ENCODE measurements around the gene GPANK1.
A peak's percentile ranks its signal among the peaks of the same experiment; 100 is the strongest.

The GPANK1 gene

GRCh38 chr6:31681135-31681671, 16.4 kb upstream of the GPANK1 start:
- no peak for DNase-seq (ENCODE audit: low read depth, low spot score)
- Histone ChIP-seq H3K9me3 (ENCODE audit: insufficient read depth, low read length) (no peaks in the 10 kb centered on the region), H3K9ac (ENCODE audit: insufficient read length, low read depth) (peak overlapping the region; percentile 76), H3K4me1 (ENCODE audit: insufficient read depth, insufficient read length) (peaks cover 2% of the 10 kb centered on the region), H3K36me3 (ENCODE audit: insufficient read depth, insufficient read length, low read length) (peaks cover 24% of the 10 kb centered on the region), H3K4me3 (ENCODE audit: insufficient read length, low read depth) (peak overlapping the region; percentile 45), H3K27me3 (ENCODE audit: insufficient read depth, insufficient read length) (no peaks in the 10 kb centered on the region)
- TF ChIP-seq SUZ12 (IDR thresholded peaks at IDR 0.05; ENCODE audit: extremely low read depth, insufficient read depth, insufficient read length) (no peak), YY1 (IDR thresholded peaks at IDR 0.05; ENCODE audit: insufficient read depth, insufficient read length) (no peak), ZNF274 (IDR thresholded peaks at IDR 0.05; ENCODE audit: low read depth, low read length) (no peak)

GRCh38 chr6:31680226-31681134, 15.7 kb upstream of the GPANK1 start, which contains the start of gene LY6G5C:
Gene LY6G5C (minus strand): TSS chr6:31681067. CDS start chr6:31680373, 694 bp downstream.
- Histone ChIP-seq H3K4me3 (ENCODE audit: insufficient read length, low read depth) (peak within 1 kb of the TSS; percentile 45), H3K27me3 (ENCODE audit: insufficient read depth, insufficient read length) (no peaks in the 10 kb centered on the region), H3K9ac (ENCODE audit: insufficient read length, low read depth) (peak within 1 kb of the TSS; percentile 76), H3K36me3 (ENCODE audit: insufficient read depth, insufficient read length, low read length) (peaks cover 19% of the 10 kb centered on the region), H3K4me1 (ENCODE audit: insufficient read depth, insufficient read length) (peaks cover 2% of the 10 kb centered on the region), H3K9me3 (ENCODE audit: insufficient read depth, low read length) (no peaks in the 10 kb centered on the region)
- peak; percentile 50 for DNase-seq (ENCODE audit: low read depth, low spot score)
- TF ChIP-seq YY1 (IDR thresholded peaks at IDR 0.05; ENCODE audit: insufficient read depth, insufficient read length) (no peak), ZNF274 (IDR thresholded peaks at IDR 0.05; ENCODE audit: low read depth, low read length) (no peak), SUZ12 (IDR thresholded peaks at IDR 0.05; ENCODE audit: extremely low read depth, insufficient read depth, insufficient read length) (no peak)

- no peaks in the 10 kb centered on the region for H3K27me3 ChIP-seq (ENCODE audit: insufficient read depth, insufficient read length)
- H3K36me3 ChIP-seq (ENCODE audit: insufficient read depth, insufficient read length, low read length), result peaks cover 13% of the 10 kb centered on the region
- no peaks in the 10 kb centered on the region for H3K9me3 ChIP-seq (ENCODE audit: insufficient read depth, low read length)
- DNase-seq (ENCODE audit: low read depth, low spot score), result no peak
- H3K9ac ChIP-seq (ENCODE audit: insufficient read length, low read depth), result no peak overlapping the region
- TF ChIP-seq YY1 (IDR thresholded peaks at IDR 0.05; ENCODE audit: insufficient read depth, insufficient read length) (no peak), SUZ12 (IDR thresholded peaks at IDR 0.05; ENCODE audit: extremely low read depth, insufficient read depth, insufficient read length) (no peak), ZNF274 (IDR thresholded peaks at IDR 0.05; ENCODE audit: low read depth, low read length) (no peak)
- no peak overlapping the region for H3K4me3 ChIP-seq (ENCODE audit: insufficient read length, low read depth)
- H3K4me1 ChIP-seq (ENCODE audit: insufficient read depth, insufficient read length), result no peaks in the 10 kb centered on the region
Measured at GRCh38 chr6:31677955-31678354, 13.2 kb upstream of the GPANK1 start.

- TF ChIP-seq SUZ12 (IDR thresholded peaks at IDR 0.05; ENCODE audit: extremely low read depth, insufficient read depth, insufficient read length) (no peak), YY1 (IDR thresholded peaks at IDR 0.05; ENCODE audit: insufficient read depth, insufficient read length) (no peak)
- Histone ChIP-seq H3K4me1 (ENCODE audit: insufficient read depth, insufficient read length) (no peaks in the 10 kb centered on the region), H3K27me3 (ENCODE audit: insufficient read depth, insufficient read length) (no peaks in the 10 kb centered on the region), H3K4me3 (ENCODE audit: insufficient read length, low read depth) (no peak overlapping the region), H3K9me3 (ENCODE audit: insufficient read depth, low read length) (no peaks in the 10 kb centered on the region), H3K9ac (ENCODE audit: insufficient read length, low read depth) (no peak overlapping the region), H3K36me3 (ENCODE audit: insufficient read depth, insufficient read length, low read length) (peaks cover 21% of the 10 kb centered on the region)
- DNase-seq (ENCODE audit: low read depth, low spot score), result no peak
Measured at GRCh38 chr6:31676904-31677303, 12.1 kb upstream of the GPANK1 start.

DNA sequence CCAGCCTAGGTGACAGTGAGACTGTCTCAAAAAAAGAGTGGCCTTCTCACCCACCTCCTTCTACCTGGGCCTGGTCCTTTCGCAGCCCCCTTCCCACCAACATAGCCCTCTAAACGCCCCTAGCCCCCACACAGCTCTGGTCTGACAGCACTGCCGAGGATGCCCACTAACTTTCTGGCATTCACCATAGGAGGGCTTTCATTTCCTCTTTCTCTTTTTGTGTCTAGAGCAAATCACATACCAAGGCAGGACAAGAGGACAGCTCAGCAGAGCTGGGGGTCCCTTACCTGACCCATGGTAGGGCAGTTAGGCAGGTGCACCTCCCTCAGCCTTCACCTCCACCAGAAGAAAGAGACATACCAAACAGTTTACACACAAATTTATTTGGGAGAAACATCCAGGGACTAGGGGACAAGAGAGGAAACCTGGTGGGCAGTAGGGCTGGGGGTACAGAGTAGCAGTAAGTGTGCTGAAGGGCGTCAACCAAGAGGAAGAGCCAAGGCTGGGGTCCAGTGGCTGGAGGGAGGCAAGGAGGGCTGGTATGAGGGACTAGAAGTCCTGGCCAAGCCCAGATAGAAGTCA, 11.6 kb upstream of the GPANK1 start:
- no peaks in the 10 kb centered on the region for H3K4me1 ChIP-seq (ENCODE audit: insufficient read depth, insufficient read length)
- DNase-seq (ENCODE audit: low read depth, low spot score), result no peak
- H3K9ac ChIP-seq (ENCODE audit: insufficient read length, low read depth), result no peak overlapping the region
- H3K36me3 ChIP-seq (ENCODE audit: insufficient read depth, insufficient read length, low read length), result peaks cover 26% of the 10 kb centered on the region
- TF ChIP-seq SUZ12 (IDR thresholded peaks at IDR 0.05; ENCODE audit: extremely low read depth, insufficient read depth, insufficient read length), result no peak
- no peak for TF ChIP-seq ZNF274 (IDR thresholded peaks at IDR 0.05; ENCODE audit: low read depth, low read length)
- TF ChIP-seq YY1 (IDR thresholded peaks at IDR 0.05; ENCODE audit: insufficient read depth, insufficient read length), result no peak
- H3K27me3 ChIP-seq (ENCODE audit: insufficient read depth, insufficient read length), result no peaks in the 10 kb centered on the region
- no peaks in the 10 kb centered on the region for H3K9me3 ChIP-seq (ENCODE audit: insufficient read depth, low read length)
- no peak overlapping the region for H3K4me3 ChIP-seq (ENCODE audit: insufficient read length, low read depth)

- H3K36me3 ChIP-seq (ENCODE audit: insufficient read depth, insufficient read length, low read length), result peaks cover 72% of the 10 kb centered on the region
- DNase-seq (ENCODE audit: low read depth, low spot score), result no peak
- no peak within 1 kb of the TSS for H3K9ac ChIP-seq (ENCODE audit: insufficient read length, low read depth)
Measured at GRCh38 chr6:31669676-31670075, 4.9 kb upstream of the GPANK1 start, which contains the start of gene LY6G5B. Gene LY6G5B (plus strand): TSS chr6:31669976. CDS start chr6:31670951, 975 bp downstream.

More at GRCh38 chr6:31669676-31670075, 4.9 kb upstream of the GPANK1 start, which contains the start of gene LY6G5B:
- H3K4me3 ChIP-seq (ENCODE audit: insufficient read length, low read depth), result no peak within 1 kb of the TSS
- no peak for TF ChIP-seq YY1 (IDR thresholded peaks at IDR 0.05; ENCODE audit: insufficient read depth, insufficient read length)
- TF ChIP-seq SUZ12 (IDR thresholded peaks at IDR 0.05; ENCODE audit: extremely low read depth, insufficient read depth, insufficient read length), result no peak
- TF ChIP-seq ZNF274 (IDR thresholded peaks at IDR 0.05; ENCODE audit: low read depth, low read length), result no peak
- peaks cover 2% of the 10 kb centered on the region for H3K4me1 ChIP-seq (ENCODE audit: insufficient read depth, insufficient read length)
- H3K27me3 ChIP-seq (ENCODE audit: insufficient read depth, insufficient read length), result no peaks in the 10 kb centered on the region
- no peaks in the 10 kb centered on the region for H3K9me3 ChIP-seq (ENCODE audit: insufficient read depth, low read length)
